GM21737 (cell line): Measurements from ENCODE around the gene PPP1R13B.

Experiments used
- ATAC-seq: cut with Tn5 transposase; IDR thresholded peaks from one replicate; pipeline ENCODE4 v1.9.1; 2021; ENCODE audit warnings: mild to moderate bottlenecking, moderate library complexity; ENCODE audit not compliant: unreplicated experiment

Gene PPP1R13B

DNA sequence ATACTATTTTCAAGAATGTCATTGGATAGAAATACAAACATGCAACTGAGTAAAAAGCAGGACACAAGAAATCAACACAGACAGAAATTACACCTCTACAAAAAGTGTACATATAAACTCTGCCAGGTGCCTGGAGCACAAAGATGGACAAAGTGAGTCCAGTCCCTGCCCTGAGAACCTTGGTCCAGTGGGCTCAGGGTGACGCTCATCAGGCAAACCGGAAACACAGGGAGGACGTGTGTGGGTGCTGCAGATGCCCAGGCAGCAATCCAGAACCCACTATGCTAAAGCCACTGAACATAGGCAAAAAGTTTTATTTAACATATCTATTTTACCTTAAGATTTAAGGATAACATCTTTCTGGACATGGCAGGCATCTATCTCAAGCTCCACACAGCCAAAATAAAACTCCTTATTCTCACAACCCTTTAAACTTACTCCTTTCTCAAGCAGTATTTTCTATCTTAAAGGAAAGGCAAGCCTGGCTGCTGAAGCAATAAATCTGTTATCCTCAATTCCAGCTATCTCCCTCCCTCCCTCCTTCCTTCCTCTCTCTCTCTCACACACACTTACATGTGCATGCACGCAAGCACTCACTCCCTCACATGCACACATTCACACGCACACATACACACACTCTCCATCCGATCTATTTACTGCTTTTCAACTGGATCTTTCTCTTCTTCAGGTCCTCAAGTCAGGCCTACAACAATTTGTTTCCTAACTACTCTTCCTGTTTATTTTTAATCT is 10.2 kb downstream of the PPP1R13B start:
- no peak for ATAC-seq

DNA sequence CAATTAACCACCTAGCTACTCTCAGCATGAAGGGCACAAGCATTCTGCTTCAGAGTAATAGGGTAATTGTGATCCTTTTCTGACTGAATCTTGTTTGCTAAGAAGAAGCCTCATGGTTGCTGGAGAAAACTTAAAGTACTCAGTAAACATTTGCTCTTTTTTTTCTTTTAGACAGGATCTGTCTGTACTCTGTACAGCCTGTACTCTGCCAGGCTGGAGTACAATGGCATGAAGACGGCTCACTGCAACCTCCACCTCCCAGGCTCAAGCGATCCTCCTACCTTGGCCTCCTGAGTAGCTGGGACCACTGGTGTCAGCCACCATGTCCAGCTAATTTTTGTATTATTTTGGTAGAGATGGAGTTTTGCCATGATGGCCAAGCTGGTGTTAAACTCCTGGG is 12.4 kb downstream of the PPP1R13B start:
- ATAC-seq = no peak

DNA sequence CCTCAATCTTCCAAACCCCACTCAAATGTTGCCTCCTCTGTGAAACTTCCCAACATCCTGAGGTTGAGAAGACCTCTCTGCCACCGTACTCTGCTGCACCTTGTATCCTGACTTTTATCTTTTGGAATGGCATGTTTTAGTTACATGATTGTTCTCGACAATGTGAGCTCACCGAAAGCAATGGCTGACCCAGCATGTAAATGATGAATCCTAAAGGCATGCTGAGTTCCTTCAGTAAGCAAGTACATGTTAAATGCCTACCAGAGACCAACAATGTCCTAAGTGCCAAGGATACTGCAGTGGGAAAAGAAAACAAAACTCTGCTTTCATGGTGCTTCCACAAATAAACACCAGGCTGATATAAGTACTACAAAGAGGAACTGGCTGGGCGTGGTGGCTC is 13.7 kb downstream of the PPP1R13B start:
- no peak for ATAC-seq

DNA sequence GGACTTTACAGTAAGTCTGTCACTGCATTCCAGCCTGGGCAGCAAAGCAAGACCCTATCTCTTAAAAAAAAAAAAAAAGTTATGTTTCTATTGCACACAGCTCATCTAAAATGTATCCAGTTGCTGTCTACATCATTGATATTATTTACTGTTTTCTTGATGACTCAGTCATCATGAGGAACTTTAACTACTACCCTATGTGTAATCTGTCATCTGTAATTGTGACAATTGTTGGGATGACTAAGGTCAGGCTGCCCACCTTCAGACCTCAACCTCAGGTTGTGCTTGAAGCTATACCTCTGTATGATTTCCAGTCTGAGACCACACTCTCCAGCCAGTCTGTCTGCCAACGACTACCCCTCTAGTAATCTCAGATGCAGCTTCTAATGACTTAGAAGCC is 15.3 kb downstream of the PPP1R13B start:
- ATAC-seq = no peak

DNA sequence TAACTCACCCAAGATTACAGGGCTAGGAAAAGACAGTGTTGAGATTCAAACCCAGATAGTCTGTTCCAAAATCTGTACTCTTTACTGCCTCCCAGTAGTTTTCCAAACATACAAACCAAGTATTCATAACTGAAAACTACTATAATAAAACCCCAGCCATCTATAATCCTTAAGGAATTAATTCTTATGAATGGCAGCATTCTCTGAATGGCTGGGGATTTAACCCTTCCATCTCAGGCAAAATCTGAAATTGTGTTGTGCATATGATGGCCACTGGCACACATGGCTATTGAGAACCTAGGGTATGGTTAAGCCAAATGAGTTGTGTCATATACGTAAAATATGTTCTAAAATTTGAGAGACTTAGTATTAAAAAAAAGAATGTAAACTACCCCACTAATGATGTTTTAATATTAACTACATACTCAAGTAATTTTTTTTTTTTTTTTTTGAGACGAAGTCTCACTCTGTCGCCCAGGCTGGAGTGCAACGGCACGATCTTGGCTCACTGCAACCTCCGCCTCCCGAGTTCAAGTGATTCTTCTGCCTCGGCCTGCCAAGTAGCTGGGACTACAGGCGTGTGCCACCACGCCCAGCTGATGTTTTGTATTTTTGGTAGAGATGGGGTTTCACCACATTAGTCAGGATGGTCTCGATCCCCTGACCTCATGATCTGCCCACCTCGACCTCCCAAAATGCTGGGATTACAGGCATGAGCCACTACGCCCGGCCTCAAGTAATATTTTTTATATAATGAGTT is 16.7 kb downstream of the PPP1R13B start:
- ATAC-seq = no peak

DNA sequence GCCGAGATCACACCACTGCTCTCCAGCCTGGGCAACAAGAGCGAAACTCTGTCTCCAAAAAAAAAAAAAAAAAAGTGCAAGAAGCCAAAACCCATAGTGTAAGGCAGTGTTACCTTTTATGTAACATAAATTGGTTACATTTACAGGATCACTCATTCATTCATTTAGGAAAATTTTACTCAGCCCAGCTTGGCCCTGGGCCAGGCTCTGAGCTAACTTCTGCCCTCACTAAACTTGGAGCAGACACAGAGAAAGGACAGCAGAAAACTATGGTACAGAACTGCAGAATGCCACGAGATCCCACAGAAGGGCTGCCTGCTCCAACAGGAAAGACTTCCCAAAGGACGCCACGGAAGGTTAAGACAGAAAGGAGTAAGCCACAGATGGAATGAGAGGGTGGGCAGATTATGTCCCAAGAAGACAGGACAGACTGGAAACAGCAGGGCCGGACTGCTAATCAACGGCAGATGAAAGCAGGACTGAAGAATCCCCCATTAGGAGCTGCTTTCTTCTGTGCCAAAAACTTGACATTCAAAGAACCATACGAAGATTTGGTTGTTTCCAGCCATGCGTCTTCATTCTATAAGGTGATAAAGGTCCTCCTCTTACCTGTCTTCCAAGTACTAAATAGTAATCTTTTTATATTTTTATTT is 18.9 kb downstream of the PPP1R13B start:
- no peak for ATAC-seq

DNA sequence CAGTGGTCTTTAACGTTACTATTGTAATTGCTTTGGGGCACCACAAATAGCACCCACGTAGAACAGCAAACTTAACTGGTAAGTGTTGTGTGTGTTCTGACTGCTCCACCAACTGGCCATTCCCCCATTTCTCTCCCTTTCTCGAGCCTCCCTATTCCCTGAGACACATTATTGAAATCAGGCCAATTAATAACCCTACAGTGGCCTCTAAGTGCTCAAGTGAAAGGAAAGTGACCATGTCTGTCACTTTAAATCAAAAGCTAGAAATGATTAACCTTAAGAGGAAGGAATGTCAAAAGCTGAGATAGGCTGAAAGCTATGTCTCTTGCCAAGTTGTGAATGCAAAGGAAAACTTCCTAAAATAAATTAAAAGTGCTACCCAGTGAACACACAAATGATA is 22.3 kb downstream of the PPP1R13B start:
- no peak for ATAC-seq

DNA sequence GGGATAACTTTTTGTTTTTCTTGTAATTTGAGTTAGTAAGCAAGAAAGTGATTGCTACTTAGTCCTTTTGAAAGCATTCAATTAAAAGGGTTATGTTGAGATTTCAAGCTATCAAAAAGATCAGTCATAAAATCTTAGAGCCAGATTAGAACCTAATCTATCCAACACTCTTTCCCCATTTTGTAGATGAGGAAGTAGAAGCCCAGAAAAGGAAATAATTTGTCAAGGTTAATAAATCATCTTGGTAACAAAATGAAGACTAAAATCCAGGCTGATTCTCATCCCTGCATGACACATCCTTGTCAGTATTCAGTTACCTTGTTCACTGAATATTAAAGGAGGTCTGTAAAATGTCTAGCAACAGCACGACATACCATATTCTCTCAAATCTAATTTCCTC is 26.5 kb downstream of the PPP1R13B start:
- no peak for ATAC-seq

DNA sequence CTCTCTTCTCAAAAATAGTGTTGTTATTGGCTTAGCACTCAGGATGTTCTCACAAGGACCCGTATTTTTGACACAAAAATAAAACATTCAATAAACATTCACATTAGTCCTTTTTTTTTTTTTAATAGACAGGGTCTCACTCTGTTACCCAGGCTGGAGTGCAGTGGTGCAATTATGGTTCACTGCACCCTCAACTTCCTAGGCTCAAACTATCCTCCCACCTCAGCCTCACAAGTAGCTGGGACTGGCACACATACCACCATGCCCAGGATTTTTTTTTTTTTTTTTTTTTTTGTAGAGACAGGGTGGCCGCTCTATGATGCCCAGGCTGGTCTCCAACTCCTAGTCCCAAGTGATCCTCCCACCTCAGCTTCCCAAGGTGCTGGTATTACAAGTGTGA is 27.0 kb downstream of the PPP1R13B start:
- no peak for ATAC-seq

DNA sequence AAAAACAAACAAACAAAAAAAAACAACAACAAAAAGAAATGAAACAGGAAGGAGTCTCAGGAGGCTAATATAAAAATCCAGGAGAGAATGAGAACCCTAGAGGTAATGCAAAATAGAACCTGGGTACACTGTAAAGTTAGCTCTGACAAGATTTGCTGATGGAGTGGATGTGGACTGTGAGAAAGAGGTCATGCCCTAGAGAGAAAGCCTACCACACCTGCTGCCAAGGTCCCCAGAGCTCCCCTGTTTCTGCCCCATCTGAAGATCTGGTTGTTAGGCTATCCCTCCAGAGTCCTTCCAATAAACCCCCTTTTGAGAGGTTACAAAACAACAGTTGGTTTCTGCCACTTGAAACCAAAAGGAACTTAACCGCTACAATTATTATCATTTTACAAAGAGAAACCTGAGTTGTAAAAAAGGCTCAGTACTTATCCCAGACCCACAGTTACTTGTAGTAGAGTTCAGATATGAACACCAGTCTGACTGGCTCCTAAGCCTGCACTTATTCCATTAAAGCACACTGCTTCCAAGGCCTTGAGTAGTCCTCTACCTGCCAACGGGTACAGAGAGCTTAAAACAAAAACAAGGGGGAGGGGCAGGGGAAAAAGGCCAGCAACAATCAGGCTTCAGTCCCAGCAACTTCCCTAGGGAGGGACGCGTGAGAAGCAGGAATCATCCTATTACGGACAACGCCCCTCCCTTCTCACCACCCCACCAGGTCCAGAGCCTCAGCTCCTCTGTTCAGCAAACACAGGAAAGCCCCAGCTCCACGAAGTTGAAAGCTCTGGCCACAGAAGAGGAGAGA is 27.7 kb downstream of the PPP1R13B start:
- no peak for ATAC-seq

DNA sequence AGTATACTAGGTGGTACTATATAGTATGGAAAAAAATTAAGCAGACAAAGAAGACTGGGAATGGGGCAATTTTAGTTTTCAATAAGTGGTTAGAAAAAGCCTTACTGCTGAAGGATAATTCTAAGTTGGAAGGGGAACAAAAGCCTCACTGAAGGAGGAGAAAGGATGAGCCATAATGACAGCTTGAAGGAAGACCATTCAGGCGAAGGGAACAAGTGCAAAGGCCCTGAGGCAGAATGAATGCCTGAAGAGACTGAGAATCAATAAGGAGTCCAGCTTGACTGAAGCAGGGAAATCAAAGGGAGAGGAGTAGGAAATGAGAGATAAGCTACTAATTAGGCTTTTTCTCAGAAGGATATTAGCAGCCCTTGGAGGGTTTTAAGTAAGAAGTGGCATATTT is 28.5 kb downstream of the PPP1R13B start:
- ATAC-seq = no peak

DNA sequence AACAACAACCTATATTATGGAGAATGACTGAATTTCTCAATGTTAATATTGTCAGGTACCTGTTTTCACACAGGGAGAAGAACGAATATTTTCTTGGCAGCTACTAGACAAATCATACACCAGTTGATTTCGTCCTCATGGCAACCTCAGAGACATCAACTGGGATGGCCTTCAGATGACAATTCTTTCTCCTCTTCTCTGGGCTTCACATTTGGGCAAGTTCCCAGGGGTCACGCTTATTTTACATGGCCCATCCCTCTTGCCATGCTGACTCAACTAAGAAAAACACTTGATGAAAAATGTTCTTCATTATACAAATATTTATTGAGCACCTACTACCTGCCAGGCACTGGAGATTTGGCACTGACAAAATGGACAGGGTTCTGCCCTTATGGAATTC is 29.0 kb downstream of the PPP1R13B start:
- ATAC-seq = no peak

DNA sequence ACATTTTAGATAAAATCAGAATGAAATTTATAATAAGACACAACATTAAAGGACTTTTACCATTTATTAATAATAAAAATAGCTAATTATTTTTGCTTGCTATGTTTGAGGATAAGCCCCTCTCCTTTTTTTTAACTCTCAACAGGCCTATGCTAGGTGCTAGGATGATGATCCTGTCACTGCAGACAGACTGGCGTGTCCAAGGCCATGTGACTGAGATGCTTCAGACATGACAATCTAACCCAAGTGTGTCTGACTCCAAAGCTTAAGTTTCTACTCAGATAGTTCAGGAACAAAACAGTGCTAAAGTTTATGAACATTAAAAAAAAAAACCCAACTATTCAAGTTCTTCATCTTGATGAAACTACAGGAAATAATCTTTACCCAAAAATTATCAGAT is 29.8 kb downstream of the PPP1R13B start:
- no peak for ATAC-seq

DNA sequence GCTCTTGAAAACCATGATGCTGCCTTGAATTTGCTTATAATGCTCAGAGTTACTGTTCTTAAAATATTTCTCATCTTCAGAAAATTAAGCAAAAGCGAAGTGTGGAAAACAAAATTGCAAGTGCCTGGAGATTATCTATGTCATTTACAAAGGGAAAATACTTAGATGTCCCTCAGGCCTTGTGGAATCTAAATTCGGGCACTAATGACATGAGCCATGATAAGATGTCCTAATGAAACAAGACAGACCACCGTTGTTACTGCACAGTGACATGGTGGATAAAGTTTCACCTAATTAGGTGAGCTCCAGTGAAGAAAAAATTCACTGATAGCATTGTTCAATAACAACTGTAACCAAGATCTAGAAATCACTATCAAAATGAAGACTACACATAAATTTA is 30.4 kb downstream of the PPP1R13B start:
- ATAC-seq = no peak

DNA sequence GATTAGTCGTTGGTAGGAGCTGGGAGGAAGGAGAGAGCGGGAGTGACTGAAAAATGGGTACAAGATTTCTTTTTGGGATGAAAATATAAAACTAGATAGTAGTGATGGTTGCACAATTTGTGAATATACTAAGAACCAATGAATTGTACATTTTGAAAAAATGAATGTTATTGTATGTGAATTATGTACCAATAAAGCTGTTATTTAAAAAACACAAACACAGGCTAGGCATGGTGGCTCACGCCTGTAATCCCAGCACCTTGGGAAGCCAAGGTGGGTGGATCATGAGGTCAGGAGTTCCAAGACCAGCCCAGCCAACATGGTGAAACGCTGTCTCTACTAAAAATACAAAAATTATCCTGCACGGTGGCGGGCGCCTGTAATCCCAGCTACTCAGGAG is 32.1 kb downstream of the PPP1R13B start:
- ATAC-seq = no peak

DNA sequence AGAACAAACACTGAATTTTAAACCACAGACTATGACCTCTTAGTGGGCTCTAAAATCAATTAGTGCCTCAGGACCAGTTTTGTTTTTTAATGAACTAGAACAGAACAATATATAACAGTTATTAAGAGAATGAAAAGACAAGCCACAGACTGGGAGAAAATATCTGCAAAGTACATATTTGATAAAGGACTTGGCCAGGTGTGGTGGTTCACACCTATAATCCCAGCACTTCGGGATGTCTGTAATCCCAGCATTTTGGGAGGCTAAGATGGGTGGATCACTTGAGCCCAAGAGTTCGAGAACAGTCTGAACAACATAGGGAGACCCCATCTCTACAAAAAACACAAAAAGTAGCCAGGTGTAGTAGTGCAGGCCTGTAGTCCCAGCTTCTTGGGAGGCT is 36.2 kb downstream of the PPP1R13B start:
- no peak for ATAC-seq

DNA sequence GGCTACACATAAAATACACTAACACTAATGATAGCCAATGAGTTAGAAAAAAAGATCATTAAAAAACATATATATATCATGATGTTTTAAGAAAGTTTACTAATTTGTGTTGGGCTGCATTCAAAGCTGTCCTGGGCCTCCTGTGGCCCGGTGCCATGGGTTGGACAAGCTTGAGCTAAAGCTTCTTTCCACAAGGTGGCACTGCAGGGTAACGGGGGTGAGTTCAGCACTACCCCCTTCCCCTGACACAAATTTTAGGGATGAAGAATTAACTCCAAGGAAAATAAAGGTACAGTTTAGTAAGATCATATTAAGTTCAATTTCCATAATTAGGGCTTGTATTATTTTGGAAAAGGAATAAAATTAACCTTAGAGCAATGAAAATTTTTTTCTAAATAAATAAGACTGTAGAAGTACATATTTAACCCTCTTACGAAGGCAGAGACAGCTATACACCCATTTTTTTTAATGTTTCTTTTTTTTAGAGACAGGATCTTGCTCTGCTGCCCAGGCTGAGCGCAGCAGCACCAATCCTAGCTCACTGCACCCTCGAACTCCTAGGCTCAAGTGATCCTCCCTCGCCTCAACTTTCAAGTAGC is 38.9 kb downstream of the PPP1R13B start:
- ATAC-seq = no peak

DNA sequence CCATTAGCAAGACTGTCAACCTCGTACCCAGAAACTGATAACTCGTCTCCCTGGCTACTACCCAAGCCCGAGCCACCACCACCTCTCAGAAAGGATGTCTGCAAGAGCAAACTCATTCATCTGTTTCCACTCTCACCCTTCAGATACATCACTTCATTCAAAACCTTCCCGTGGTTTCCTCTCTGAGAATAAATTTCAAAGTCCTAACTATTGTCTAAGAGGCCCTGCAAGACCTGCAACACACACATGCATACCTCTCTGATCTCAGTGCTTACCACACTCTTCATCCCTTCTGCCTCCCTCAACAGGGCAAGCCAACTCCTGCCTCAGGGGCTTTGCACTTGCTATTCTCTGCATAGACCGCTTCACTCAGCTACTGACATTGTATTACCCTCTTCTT is 40.6 kb downstream of the PPP1R13B start:
- no peak for ATAC-seq

DNA sequence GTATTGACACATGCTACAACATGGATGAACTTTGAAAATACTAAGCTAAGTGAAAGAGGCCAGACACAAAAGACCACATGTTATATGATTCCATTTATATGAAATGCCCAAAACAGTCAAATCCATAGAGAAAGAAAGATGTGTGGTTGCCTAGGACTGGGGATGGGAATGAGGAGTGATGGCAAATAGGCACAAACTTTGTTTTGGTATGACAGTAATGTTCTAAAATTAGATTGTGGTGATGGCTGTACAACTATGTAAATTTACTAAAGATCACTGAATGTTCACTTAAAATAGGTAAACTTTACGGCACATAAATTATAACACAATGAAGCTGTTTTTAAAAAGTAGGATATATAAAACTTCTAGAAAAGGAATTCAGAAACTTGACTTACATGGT is 41.7 kb downstream of the PPP1R13B start:
- no peak for ATAC-seq

DNA sequence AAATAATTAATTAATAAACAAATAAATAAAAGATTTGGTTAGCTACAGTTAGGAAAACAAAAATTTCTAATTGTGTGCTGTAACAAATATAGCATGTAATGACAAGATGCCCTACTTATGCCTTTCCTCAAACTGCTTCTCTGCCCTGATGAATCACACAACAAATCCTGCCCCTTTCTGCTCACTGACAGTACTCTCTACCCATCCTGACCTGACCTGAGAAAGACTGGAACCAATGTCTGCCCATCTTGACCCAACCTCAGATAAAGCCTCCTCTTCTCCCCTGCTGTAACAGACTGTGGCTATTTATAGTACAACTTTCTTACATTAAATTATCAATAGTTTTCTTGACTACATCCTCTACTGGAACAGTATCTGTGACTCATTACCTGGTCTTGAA is 43.7 kb downstream of the PPP1R13B start:
- ATAC-seq = no peak

DNA sequence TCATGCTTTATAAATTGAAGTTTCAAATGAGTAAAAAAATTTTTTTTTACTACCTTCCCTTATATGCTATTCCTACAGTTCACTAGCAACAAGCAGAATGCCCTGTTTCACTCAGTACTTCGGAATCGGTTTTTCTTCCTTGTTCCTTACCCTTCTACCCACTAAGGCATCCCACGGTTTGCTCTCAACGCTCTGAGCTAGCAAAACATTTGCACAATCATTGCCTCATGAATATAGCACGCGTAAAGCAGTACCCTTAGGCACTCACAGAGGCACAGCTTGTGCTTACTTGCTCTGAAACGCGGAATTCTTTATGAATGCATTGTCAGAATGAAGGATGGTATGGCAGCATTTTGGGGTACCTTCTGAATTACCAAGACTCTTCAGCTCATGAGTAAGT is 45.0 kb downstream of the PPP1R13B start:
- ATAC-seq = no peak
